GM18951 (cell line): ENCODE measurements around the gene ZBTB6.
A peak's percentile ranks its signal among the peaks of the same experiment; 100 is the strongest.

ENCODE experiments used
- POLR2A ChIP-seq: IDR thresholded peaks from 4 replicates; pipeline ENCODE4 v1.6.1; 2011; ENCODE audit warnings: mild to moderate bottlenecking; ENCODE audit not compliant: insufficient read length, insufficient read depth; ENCODE audit errors: extremely low read depth
- in situ Hi-C: fragments of 300-500 bp; cut with MboI; formaldehyde crosslinking; loops from one replicate; pipeline ENCODE4 v1.12.0; 2022; ENCODE audit warnings: low sequenced_read_pairs, mixed read lengths, inconsistent platforms; ENCODE audit not compliant: unreplicated experiment

The ZBTB6 gene

GRCh38 chr9:122912964-122913673 lies at the start of gene ZBTB6:
ZBTB6 (minus strand) TSS chr9:122913323; CDS start chr9:122912072, 1,251 bp downstream.
- peak; percentile 67 for TF ChIP-seq POLR2A
- in situ Hi-C loops, result no loop called here

GRCh38 chr9:122961139-122961538 lies 48.0 kb upstream of the ZBTB6 start:
- in situ Hi-C loops, result no loop called here
- TF ChIP-seq POLR2A, result no peak

GRCh38 chr9:122955961-122956360 lies 42.8 kb upstream of the ZBTB6 start:
- TF ChIP-seq POLR2A, result no peak
- in situ Hi-C loops, result no loop called here

- in situ Hi-C loops, result no loop called here
- TF ChIP-seq POLR2A, result no peak
Measured at GRCh38 chr9:122954253-122954691, 41.1 kb upstream of the ZBTB6 start.

- no peak for TF ChIP-seq POLR2A
- in situ Hi-C loops, result no loop called here
Measured at GRCh38 chr9:122951056-122951455, 37.9 kb upstream of the ZBTB6 start.

- in situ Hi-C loops, result no loop called here
- no peak for TF ChIP-seq POLR2A
Measured at GRCh38 chr9:122950263-122950662, 37.1 kb upstream of the ZBTB6 start.

GRCh38 chr9:122949696-122950095 lies 36.6 kb upstream of the ZBTB6 start:
- no peak for TF ChIP-seq POLR2A
- in situ Hi-C loops, result no loop called here

- in situ Hi-C loops, result no loop called here
- TF ChIP-seq POLR2A, result no peak
Measured at GRCh38 chr9:122948313-122948712, 35.2 kb upstream of the ZBTB6 start.

- no peak for TF ChIP-seq POLR2A
- in situ Hi-C loops, result no loop called here
Measured at GRCh38 chr9:122946461-122947005, 33.4 kb upstream of the ZBTB6 start.

GRCh38 chr9:122944960-122945888 lies 32.1 kb upstream of the ZBTB6 start:
- in situ Hi-C loops, result no loop called here
- no peak for TF ChIP-seq POLR2A

- no peak for TF ChIP-seq POLR2A
- in situ Hi-C loops, result no loop called here
Measured at GRCh38 chr9:122941582-122942234, 28.6 kb upstream of the ZBTB6 start.

- in situ Hi-C loops, result no loop called here
- TF ChIP-seq POLR2A, result peak; percentile 78
Measured at GRCh38 chr9:122940749-122941581, 27.8 kb upstream of the ZBTB6 start, which contains the start of gene RABGAP1. RABGAP1 (plus strand) TSS chr9:122941020; CDS start chr9:122957060, 16,040 bp downstream.
